Activated CD4-positive, alpha-beta memory T cell treated with anti-CD3 and anti-CD28 coated beads for 36 hours (primary cell): ENCODE measurements around the gene THOC6. TPM values are rescaled to one million over a fixed set of nuclear protein-coding genes. Genes with fewer than 3 reads are reported as not detected.
"Not testable (repeated sequence)": the region's sequence is repeated elsewhere in the genome, so short reads cannot be mapped to it uniquely, and the experiment has no call there.

Experiments used
- CTCF ChIA-PET: fragments of 350-600 bp; sonication (Branson Sonifier 250); formaldehyde crosslinking; loops from one replicate; lab custom pipeline; 2021; ENCODE audit warnings: antibody characterized with exemption, inconsistent platforms; lab: Charles Lee
- POLR2A ChIA-PET: fragments of 350-600 bp; sonication (Branson Sonifier 250); formaldehyde crosslinking; loops from one replicate; lab custom pipeline; 2021; ENCODE audit warnings: antibody characterized with exemption; lab: Charles Lee
- DNase-seq: peaks from one replicate; pipeline ENCODE4 v3.0.0-alpha.2; 2020
- H3K27ac Mint-ChIP-seq: one replicate; pipeline ENCODE4 v1.8.0; 2021; ENCODE audit warnings: mixed read lengths
- H3K27me3 Mint-ChIP-seq: one replicate; pipeline ENCODE4 v1.8.0; 2021; ENCODE audit warnings: mixed read lengths
- H3K36me3 Mint-ChIP-seq: one replicate; pipeline ENCODE4 v1.8.0; 2021; ENCODE audit warnings: mixed read lengths
- H3K4me1 Mint-ChIP-seq: one replicate; pipeline ENCODE4 v1.8.0; 2021; ENCODE audit warnings: low read depth, mixed read lengths
- H3K4me3 Mint-ChIP-seq: one replicate; pipeline ENCODE4 v1.8.0; 2021; ENCODE audit warnings: mild to moderate bottlenecking, mixed read lengths
- H3K9me3 Mint-ChIP-seq: one replicate; pipeline ENCODE4 v1.8.0; 2021; ENCODE audit warnings: mixed read lengths
- intact Hi-C: fragments of 100-400 bp; cut with micrococcal nuclease; formaldehyde crosslinking; loops from one replicate; pipeline ENCODE4 v1.15.1; 2023
- total RNA-seq, 2 experiments: library from RNA; stranded (reverse); gene quantifications; one replicate each; pipeline ENCODE4 v1.2.3, GENCODE V29; 2021

The THOC6 gene
- total RNA-seq, 2 experiments from 2014 or later: 41.2 to 42.7 TPM

DNA sequence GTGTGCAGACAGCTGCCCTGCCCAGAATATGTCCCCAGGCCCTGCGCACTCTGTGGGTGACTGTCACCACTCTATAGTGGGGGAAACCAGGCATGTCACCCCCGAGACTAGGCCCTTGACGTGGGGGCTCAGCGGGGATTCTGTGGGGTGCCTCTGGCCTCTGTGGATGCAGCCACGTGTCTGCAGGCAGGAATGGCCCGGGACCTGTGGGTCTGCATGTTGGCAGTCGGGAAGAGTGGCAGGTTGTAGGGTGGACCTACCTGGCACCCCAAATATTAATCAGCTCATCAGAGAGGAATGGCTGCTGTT lies 42.6 kb downstream of the THOC6 start:
- H3K4me1 Mint-ChIP-seq: peaks cover 70% of the 10 kb centered on the region
- POLR2A ChIA-PET: interaction anchor here (1.0 to 6.1 kb wide), 5 partner anchors 10 to 68 kb away, joined by 3 to 89 read pairs (median 10); partner anchors contain the start of gene ZNF213
- peak overlapping the region; percentile 99 for H3K4me3 Mint-ChIP-seq
- no peak for DNase-seq
- H3K9me3 Mint-ChIP-seq: no peaks in the 10 kb centered on the region
- peaks cover 48% of the 10 kb centered on the region for H3K36me3 Mint-ChIP-seq
- H3K27ac Mint-ChIP-seq: peak overlapping the region; percentile 100
- intact Hi-C loops: no loop called here
- CTCF ChIA-PET: interaction anchor here (1.2 to 12.3 kb wide), 5 partner anchors 9 to 62 kb away, joined by 5 to 270 read pairs (median 7); no protein-coding TSS in a partner anchor
- H3K27me3 Mint-ChIP-seq: peaks cover 4% of the 10 kb centered on the region

DNA sequence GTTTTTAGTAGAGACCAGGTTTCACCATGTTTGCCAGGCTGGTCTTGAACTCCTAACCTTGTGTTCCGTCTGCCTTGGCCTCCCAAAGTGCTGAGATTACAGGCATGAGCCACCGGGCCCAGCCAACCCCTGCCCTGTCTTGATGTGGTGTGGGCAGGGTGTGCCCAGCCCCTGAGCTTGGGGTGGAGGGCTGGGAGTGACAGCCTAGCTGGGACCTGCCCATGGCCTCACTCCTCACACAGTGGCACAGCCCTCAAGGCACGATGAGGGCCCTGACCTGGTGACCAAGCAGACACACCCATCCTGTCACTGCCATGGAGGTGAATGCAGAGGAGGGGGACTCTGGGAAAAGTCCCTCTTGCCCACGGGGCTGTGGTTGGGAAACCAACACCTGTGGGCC lies 44.7 kb downstream of the THOC6 start:
- H3K27ac Mint-ChIP-seq: peak overlapping the region; percentile 100
- intact Hi-C loops: no loop called here
- CTCF ChIA-PET: no interaction called here
- H3K36me3 Mint-ChIP-seq: peaks cover 48% of the 10 kb centered on the region
- H3K4me1 Mint-ChIP-seq: peaks cover 70% of the 10 kb centered on the region
- POLR2A ChIA-PET: interaction anchor here (1.3 to 6.1 kb wide), 2 partner anchors 8 to 61 kb away, joined by 3 to 89 read pairs; no protein-coding TSS in a partner anchor
- peaks cover 4% of the 10 kb centered on the region for H3K27me3 Mint-ChIP-seq
- no peaks in the 10 kb centered on the region for H3K9me3 Mint-ChIP-seq
- peak overlapping the region; percentile 99 for H3K4me3 Mint-ChIP-seq
- peak; percentile 36 for DNase-seq

DNA sequence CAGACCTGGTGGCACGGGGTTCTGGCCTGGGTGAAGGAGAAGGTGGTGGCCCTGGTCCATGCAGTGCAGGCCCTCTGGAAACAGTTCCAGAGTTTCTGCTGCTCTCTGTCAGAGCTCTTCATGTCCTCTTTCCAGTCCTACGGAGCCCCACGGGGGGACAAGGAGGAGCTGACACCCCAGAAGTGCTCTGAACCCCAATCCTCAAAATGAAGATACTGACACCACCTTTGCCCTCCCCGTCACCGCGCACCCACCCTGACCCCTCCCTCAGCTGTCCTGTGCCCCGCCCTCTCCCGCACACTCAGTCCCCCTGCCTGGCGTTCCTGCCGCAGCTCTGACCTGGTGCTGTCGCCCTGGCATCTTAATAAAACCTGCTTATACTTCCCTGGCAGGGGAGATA lies 45.3 kb downstream of the THOC6 start:
- Mint-ChIP-seq H3K27ac (peak overlapping the region; percentile 78), H3K4me3 (peak overlapping the region; percentile 40), H3K36me3 (peaks cover 48% of the 10 kb centered on the region), H3K4me1 (peaks cover 71% of the 10 kb centered on the region)
- H3K27me3 Mint-ChIP-seq, H3K9me3 Mint-ChIP-seq, intact Hi-C loops: not testable (repeated sequence)
- CTCF ChIA-PET: interaction anchor here (0.6 to 0.9 kb wide), 2 partner anchors 21 to 61 kb away, joined by 3 to 4 read pairs; no protein-coding TSS in a partner anchor
- POLR2A ChIA-PET: interaction anchor here (0.8 to 6.1 kb wide), 3 partner anchors 7 to 60 kb away, joined by 3 to 89 read pairs (median 3); no protein-coding TSS in a partner anchor
- peak; percentile 17 for DNase-seq

DNA sequence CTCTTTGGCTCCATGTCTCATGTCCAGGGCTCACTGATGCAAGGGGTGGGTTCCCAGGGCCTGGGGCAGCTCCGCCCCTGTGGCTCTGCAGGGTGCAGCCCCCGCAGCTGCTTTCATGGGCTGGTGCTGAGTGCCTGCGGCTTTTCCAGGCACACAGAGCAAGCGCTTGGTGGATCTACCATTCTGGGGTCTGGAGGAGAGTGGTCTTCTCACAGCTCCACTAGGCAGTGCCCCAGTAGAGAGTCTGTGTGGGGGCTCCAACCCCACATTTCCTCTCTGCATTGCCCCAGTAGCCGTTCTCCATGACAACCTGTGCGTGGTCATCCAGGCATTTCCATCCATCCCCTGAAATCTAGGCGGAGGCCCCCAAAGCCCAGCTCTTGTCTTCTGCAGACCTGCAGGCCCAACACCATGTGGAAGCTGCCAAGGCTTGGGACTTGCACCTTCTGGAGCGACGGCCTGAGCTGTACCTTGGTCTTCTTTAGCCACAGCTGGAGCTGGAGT lies 46.8 kb downstream of the THOC6 start:
- Mint-ChIP-seq H3K27me3 (peaks cover 1% of the 10 kb centered on the region), H3K9me3 (no peaks in the 10 kb centered on the region), H3K27ac (peak overlapping the region; percentile 78), H3K4me1 (peaks cover 73% of the 10 kb centered on the region), H3K4me3 (peak overlapping the region; percentile 40), H3K36me3 (peaks cover 46% of the 10 kb centered on the region)
- POLR2A ChIA-PET: interaction anchor here (0.8 to 1.5 kb wide), 4 partner anchors 10 to 64 kb away, joined by 3 to 6 read pairs (median 4); partner anchors contain the start of gene ZNF213
- intact Hi-C loops: no loop called here
- peak; percentile 54 for DNase-seq
- CTCF ChIA-PET: interaction anchor here (1.4 to 2.0 kb wide), 3 partner anchors 11 to 59 kb away, joined by 4 to 8 read pairs (median 7); no protein-coding TSS in a partner anchor

DNA sequence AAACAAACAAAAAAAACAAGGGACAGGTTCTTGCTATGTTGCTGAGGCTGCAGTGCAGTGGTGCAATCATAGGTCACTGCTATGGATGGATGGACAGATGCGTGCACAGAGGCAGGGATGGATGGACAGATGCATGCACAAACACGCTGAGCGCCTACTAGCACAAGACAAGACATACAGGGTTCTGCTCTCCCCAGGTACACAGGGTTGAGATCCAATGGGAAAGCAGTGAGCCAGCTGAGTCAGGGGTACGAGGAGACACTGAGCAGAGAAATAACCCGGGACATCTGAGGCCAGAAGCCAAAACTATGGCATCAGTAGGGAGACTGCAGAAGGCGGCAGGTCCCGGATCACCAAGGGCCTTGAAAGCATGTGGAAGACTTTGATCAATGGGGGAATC lies 47.8 kb downstream of the THOC6 start:
- CTCF ChIA-PET: interaction anchor here (1.4 to 2.0 kb wide), 3 partner anchors 12 to 58 kb away, joined by 4 to 8 read pairs (median 7); no protein-coding TSS in a partner anchor
- POLR2A ChIA-PET: interaction anchor here (1.4 to 1.5 kb wide), 2 partner anchors 9 to 13 kb away, joined by 5 to 6 read pairs; no protein-coding TSS in a partner anchor
- intact Hi-C loops: no loop called here
- Mint-ChIP-seq H3K36me3 (peaks cover 36% of the 10 kb centered on the region), H3K9me3 (no peaks in the 10 kb centered on the region), H3K27me3 (no peaks in the 10 kb centered on the region), H3K4me1 (peaks cover 81% of the 10 kb centered on the region), H3K4me3 (peak overlapping the region; percentile 36), H3K27ac (peak overlapping the region; percentile 78)
- peak; percentile 28 for DNase-seq

DNA sequence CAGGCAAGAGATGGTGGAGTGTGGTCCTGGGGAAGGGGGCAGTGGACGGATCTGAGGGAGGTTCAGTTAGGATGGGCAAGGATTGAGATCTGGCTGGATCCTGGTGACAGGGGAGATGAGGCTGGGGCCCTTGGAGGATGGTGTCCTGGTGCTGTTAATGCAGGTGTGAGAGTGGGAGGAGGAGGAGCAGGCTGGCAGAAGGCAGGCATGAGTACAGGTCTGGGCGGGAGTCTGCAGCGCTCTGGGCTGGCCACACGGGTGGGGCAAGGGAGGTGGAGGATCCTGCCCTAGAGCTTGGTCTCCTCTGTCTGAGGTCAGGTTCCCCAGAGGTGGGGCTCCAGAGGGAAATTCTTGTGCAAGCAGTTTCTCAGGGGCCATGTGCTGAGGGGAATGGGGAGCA lies 48.3 kb downstream of the THOC6 start:
- POLR2A ChIA-PET, CTCF ChIA-PET, intact Hi-C loops, H3K9me3 Mint-ChIP-seq, H3K27me3 Mint-ChIP-seq: not testable (repeated sequence)
- Mint-ChIP-seq H3K4me1 (peaks cover 85% of the 10 kb centered on the region), H3K4me3 (peak overlapping the region; percentile 36), H3K36me3 (peaks cover 32% of the 10 kb centered on the region), H3K27ac (peak overlapping the region; percentile 78)
- peak; percentile 61 for DNase-seq

DNA sequence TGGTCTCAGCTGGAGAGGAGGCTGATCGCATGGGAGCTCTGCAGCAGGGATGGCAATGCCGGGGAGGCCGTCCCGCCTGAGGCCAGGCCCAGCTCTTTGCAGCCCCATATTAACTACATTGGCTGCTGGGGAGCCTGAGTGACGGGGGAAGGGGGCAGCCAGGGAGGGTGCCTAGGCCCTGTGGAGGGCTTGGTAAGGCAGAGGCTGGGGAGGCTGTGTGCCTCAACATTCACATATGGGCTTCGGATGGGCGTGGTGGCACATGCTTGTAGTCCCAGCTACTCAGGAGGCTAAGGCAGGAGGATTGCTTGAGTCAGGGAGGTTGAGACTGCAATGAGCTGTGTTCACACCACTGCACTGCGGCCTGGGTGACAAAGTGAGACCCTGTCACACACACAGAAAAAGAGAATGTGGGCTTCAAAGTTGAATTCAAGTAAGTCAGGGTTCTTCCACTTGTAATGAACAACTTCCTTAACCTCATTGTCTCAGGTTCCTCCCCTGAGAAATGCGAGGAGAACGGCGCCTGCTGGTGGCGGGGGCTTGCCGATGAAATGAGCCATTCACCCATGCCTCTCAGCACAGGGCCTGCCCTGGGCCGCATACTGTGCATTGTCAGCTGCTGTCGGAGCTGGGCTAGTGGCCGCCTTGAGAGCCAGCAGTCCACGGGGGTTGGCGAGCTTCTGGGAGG lies 48.9 kb downstream of the THOC6 start:
- Mint-ChIP-seq H3K36me3 (peaks cover 28% of the 10 kb centered on the region), H3K4me3 (peak overlapping the region; percentile 78), H3K27ac (peak overlapping the region; percentile 99), H3K4me1 (peaks cover 87% of the 10 kb centered on the region)
- peak; percentile 87 for DNase-seq
- POLR2A ChIA-PET, intact Hi-C loops, H3K27me3 Mint-ChIP-seq, CTCF ChIA-PET, H3K9me3 Mint-ChIP-seq: not testable (repeated sequence)

DNA sequence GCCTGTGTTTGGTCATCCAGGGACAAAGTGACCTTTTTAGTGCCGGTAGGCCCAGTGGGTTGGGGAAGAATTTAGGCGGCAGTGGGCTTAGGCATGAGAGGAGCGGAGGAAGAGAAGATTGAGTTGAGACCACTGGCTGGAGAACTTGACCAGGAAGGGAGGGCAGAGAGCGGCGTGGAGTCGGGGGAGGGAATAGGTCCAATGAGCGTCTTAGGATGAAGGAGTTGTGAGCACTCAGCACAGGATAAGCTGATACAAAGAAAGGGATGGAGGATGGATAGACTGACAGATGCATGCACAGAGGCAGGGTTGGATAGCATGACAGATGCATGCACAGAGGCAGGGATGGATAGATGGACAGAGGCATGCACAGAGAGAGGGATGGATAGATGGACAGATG lies 49.6 kb downstream of the THOC6 start:
- Mint-ChIP-seq H3K4me1 (peaks cover 90% of the 10 kb centered on the region), H3K27ac (peak overlapping the region; percentile 99), H3K36me3 (peaks cover 26% of the 10 kb centered on the region), H3K27me3 (no peaks in the 10 kb centered on the region), H3K9me3 (peaks cover 4% of the 10 kb centered on the region), H3K4me3 (peak overlapping the region; percentile 78)
- intact Hi-C loops: no loop called here
- ChIA-PET CTCF (no interaction called here), POLR2A (no interaction called here)
- DNase-seq: peak; percentile 20

DNA sequence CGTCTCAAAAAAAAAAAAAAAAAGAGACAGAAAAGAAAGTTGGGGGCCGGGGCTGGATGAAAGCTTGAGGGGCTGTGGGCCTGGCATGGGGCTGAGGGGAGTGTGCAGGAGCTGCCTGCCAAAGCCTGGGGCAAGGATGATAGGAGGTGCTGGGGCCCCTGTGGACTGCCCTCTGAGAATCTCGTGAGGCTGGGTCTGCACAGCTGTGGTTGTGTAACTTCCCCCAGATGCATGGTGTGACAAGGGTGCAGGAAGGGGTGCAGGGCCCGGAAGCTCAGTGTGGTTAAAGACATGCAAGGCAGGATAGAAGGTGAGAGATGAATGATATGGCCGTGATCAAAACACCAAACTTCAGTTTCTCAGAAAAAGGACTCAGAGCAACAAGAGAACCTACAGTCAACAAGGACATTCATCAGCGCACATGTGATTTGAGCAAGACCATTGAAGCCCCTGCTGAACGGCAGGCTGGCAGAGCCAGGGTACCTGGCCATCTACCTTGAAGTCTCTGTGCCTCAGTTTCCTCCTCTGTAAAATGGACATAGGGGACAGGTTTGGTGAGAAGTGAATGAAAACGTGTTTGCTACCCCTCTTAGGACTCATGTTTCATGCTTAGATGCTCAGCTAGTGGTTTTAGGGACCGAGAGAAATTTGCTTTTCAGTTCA lies 51.2 kb downstream of the THOC6 start:
- DNase-seq: peak; percentile 94
- Mint-ChIP-seq H3K4me3 (peak overlapping the region; percentile 78), H3K9me3 (peaks cover 13% of the 10 kb centered on the region), H3K4me1 (peaks cover 89% of the 10 kb centered on the region), H3K36me3 (peaks cover 24% of the 10 kb centered on the region), H3K27ac (peak overlapping the region; percentile 99), H3K27me3 (no peaks in the 10 kb centered on the region)
- intact Hi-C loops: loop anchor here (1.0 to 2.0 kb wide), 3 partner anchors 10 to 19 kb away; partner anchors contain the start of gene IL32
- POLR2A ChIA-PET: interaction anchor here (0.9 to 4.7 kb wide), 10 partner anchors 9 to 84 kb away, joined by 3 to 89 read pairs (median 6); partner anchors contain the start of genes IL32 and ZNF213
- CTCF ChIA-PET: interaction anchor here (1.1 to 5.5 kb wide), 10 partner anchors 9 to 54 kb away, joined by 3 to 31 read pairs (median 4); partner anchors contain the start of gene IL32

DNA sequence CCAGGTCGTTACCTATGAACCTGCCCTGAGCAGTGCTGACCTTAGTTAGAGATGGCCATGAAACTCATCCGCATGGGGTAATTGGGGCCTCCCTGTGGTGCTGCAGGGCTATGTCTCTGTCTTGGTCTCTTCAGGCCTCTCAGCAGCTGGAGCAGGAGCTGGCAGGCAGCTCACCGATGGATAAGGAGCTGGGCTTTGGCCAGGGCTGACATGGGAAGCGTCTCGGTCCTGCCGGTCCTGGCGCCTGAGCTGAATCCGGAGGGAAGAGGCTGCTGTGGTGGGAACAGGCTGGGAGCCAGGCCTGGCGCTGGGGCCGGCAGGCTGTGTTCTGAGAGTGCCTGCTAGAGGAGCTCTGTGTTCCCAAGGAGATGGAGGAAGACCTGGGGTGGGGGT lies 51.7 kb downstream of the THOC6 start:
- H3K4me3 Mint-ChIP-seq: peak overlapping the region; percentile 78
- intact Hi-C loops: loop anchor here (1.0 to 2.0 kb wide), 3 partner anchors 10 to 19 kb away; partner anchors contain the start of gene IL32
- H3K36me3 Mint-ChIP-seq: peaks cover 21% of the 10 kb centered on the region
- H3K9me3 Mint-ChIP-seq: peaks cover 18% of the 10 kb centered on the region
- peaks cover 87% of the 10 kb centered on the region for H3K4me1 Mint-ChIP-seq
- CTCF ChIA-PET: interaction anchor here (1.0 to 5.5 kb wide), 11 partner anchors 9 to 54 kb away, joined by 3 to 38 read pairs (median 4); partner anchors contain the start of gene IL32
- POLR2A ChIA-PET: interaction anchor here (0.7 to 4.7 kb wide), 9 partner anchors 9 to 84 kb away, joined by 3 to 89 read pairs (median 6); partner anchors contain the start of genes IL32 and ZNF213
- peak; percentile 46 for DNase-seq
- no peaks in the 10 kb centered on the region for H3K27me3 Mint-ChIP-seq
- H3K27ac Mint-ChIP-seq: peak overlapping the region; percentile 99

DNA sequence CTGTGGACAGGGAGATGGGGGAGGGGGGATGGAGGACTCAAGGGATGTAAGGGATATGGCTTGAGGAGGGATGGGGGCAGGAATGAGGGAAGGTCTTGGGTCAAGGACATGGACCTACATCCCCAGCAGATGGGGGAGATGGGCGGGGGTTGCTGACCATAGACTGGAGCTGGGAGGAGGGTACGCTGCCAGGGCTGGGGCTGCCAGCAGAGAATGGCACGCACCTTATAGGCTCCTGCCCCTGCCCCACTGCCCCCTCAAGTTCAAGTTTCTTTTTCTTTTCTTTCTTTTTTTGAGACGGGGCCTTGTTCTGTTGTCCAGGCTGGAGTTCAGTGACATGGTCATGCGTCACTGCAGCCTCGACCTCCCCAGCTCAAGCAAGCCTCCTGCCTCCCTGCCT lies 52.1 kb downstream of the THOC6 start:
- Mint-ChIP-seq H3K4me3 (peak overlapping the region; percentile 78), H3K4me1 (peaks cover 88% of the 10 kb centered on the region), H3K36me3 (peaks cover 25% of the 10 kb centered on the region), H3K9me3 (peaks cover 22% of the 10 kb centered on the region), H3K27ac (peak overlapping the region; percentile 99)
- CTCF ChIA-PET: interaction anchor here (1.0 to 5.5 kb wide), 7 partner anchors 10 to 57 kb away, joined by 3 to 38 read pairs (median 5); no protein-coding TSS in a partner anchor
- DNase-seq: peak; percentile 18
- POLR2A ChIA-PET: interaction anchor here (0.7 to 4.7 kb wide), 7 partner anchors 10 to 83 kb away, joined by 3 to 89 read pairs (median 6); partner anchors contain the start of gene IL32
- not testable (repeated sequence) for H3K27me3 Mint-ChIP-seq
- intact Hi-C loops: loop anchor here (1.0 to 2.0 kb wide), 3 partner anchors 11 to 18 kb away; partner anchors contain the start of gene IL32
